PC-9 (cell line): Measurements from ENCODE around the gene HSF4.

Source experiments
- CTCF ChIP-seq: fragments of 200-600 bp; sonication (generic); conservative IDR thresholded peaks from 2 replicates; pipeline ENCODE4 v1.6.1; 2017; ENCODE audit warnings: mixed run types, antibody characterized with exemption, mild to moderate bottlenecking, moderate library complexity
- EZH2 ChIP-seq: fragments of 200-600 bp; sonication (generic); IDR thresholded peaks from 2 replicates; pipeline ENCODE4 v1.8.0; 2017; ENCODE audit warnings: antibody characterized with exemption, low read depth

GRCh38 chr16:67187175-67187890 is 22.8 kb downstream of the HSF4 start:
- TF ChIP-seq CTCF (no peak), EZH2 (no peak)
